ENCODE measurements around the gene RNF180. TPM values are rescaled to one million over a fixed set of nuclear protein-coding genes. Genes with fewer than 3 reads are reported as not detected.

RNF180 gene
- total and polyA plus RNA-seq, 2 of the 13 experiments (the other 11 are each of a cell fraction or from before 2014, with no cell fraction given), result 0.20 TPM; not detected in 1

DNA sequence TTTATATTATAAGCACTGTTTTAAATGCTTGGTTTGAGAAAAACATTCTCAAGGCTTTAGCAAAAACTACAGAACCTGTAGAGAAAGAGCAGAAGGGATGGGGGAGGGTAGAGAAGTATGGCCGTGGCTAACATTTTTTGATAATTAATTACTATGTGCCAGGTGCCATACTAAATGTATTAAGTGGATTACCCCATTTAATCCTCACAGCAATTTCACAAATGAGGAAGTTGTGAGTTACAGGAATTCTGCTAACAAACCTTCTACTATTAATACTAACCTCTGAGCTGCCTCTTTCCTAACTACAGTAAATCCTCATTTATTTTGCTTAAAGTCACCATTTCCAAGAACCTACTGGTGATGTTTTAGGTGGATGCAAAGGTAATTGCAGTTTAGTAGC is 157.9 kb downstream of the RNF180 start (continued):
- TF ChIP-seq, protein P1, sequence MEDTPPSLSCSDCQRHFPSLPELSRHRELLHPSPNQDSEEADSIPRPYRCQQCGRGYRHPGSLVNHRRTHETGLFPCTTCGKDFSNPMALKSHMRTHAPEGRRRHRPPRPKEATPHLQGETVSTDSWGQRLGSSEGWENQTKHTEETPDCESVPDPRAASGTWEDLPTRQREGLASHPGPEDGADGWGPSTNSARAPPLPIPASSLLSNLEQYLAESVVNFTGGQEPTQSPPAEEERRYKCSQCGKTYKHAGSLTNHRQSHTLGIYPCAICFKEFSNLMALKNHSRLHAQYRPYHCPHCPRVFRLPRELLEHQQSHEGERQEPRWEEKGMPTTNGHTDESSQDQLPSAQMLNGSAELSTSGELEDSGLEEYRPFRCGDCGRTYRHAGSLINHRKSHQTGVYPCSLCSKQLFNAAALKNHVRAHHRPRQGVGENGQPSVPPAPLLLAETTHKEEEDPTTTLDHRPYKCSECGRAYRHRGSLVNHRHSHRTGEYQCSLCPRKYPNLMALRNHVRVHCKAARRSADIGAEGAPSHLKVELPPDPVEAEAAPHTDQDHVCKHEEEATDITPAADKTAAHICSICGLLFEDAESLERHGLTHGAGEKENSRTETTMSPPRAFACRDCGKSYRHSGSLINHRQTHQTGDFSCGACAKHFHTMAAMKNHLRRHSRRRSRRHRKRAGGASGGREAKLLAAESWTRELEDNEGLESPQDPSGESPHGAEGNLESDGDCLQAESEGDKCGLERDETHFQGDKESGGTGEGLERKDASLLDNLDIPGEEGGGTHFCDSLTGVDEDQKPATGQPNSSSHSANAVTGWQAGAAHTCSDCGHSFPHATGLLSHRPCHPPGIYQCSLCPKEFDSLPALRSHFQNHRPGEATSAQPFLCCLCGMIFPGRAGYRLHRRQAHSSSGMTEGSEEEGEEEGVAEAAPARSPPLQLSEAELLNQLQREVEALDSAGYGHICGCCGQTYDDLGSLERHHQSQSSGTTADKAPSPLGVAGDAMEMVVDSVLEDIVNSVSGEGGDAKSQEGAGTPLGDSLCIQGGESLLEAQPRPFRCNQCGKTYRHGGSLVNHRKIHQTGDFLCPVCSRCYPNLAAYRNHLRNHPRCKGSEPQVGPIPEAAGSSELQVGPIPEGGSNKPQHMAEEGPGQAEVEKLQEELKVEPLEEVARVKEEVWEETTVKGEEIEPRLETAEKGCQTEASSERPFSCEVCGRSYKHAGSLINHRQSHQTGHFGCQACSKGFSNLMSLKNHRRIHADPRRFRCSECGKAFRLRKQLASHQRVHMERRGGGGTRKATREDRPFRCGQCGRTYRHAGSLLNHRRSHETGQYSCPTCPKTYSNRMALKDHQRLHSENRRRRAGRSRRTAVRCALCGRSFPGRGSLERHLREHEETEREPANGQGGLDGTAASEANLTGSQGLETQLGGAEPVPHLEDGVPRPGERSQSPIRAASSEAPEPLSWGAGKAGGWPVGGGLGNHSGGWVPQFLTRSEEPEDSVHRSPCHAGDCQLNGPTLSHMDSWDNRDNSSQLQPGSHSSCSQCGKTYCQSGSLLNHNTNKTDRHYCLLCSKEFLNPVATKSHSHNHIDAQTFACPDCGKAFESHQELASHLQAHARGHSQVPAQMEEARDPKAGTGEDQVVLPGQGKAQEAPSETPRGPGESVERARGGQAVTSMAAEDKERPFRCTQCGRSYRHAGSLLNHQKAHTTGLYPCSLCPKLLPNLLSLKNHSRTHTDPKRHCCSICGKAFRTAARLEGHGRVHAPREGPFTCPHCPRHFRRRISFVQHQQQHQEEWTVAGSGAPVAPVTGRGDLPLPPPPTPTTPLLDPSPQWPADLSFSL (CRISPR knock-in tag; IDR thresholded peaks at IDR 0.05), result no peak
- TF ChIP-seq, protein P2, sequence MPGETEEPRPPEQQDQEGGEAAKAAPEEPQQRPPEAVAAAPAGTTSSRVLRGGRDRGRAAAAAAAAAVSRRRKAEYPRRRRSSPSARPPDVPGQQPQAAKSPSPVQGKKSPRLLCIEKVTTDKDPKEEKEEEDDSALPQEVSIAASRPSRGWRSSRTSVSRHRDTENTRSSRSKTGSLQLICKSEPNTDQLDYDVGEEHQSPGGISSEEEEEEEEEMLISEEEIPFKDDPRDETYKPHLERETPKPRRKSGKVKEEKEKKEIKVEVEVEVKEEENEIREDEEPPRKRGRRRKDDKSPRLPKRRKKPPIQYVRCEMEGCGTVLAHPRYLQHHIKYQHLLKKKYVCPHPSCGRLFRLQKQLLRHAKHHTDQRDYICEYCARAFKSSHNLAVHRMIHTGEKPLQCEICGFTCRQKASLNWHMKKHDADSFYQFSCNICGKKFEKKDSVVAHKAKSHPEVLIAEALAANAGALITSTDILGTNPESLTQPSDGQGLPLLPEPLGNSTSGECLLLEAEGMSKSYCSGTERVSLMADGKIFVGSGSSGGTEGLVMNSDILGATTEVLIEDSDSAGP (CRISPR knock-in tag; IDR thresholded peaks at IDR 0.05; ENCODE audit: borderline replicate concordance), result no peak
- no peak for TF ChIP-seq ZNF343 (CRISPR knock-in tag; IDR thresholded peaks at IDR 0.05)
- no peak for TF ChIP-seq ZNF780A (CRISPR knock-in tag; IDR thresholded peaks at IDR 0.05)

DNA sequence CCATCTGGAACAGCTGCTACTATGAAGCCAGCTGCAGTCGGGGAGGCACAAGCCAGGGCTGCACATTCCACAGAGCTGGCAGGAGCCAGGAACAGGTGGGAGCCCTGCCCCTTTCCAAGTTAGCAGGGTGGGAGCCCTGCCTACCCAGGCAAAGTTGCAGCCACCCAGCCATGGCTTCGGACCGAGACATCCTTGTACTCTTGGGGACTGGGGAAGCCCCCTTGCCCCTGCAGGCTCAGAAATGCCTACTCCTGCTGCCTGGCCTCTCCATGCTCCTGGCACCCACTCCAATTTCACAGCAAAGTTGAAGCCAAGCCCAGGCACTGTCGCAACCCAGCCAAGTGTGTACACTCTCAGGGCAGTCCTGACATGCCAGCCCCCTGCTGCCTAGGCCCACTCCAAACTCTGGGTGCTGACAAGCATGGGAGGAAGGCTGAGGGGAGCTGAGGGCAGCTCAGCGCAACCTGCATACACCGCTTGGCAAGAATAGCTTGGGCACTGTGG is 165.1 kb downstream of the RNF180 start:
- no TSS peak for BruUV-seq (replicated peaks)
- Histone ChIP-seq H3K9ac (ENCODE audit: insufficient read depth, low read depth, low read length) (no peak overlapping the region), H3K4me2 (ENCODE audit: low read depth, low read length) (no peak overlapping the region), H2AFZ (ENCODE audit: low read length) (no peak overlapping the region), H3K27me3 (ENCODE audit: control insufficient read depth in 1 of 2, insufficient read depth in 2 of 2, low read length in 2 of 2) (no peaks in the 10 kb centered on the region), H3K4me3 (replicated peaks in 1 of 3; ENCODE audit: insufficient read depth in 1 of 3, low read depth in 2 of 3, low read length in 3 of 3) (no peak overlapping the region), H3K27ac (ENCODE audit: extremely low read length, insufficient read depth, low read length) (no peak overlapping the region), H4K20me1 (ENCODE audit: insufficient read depth, low read length) (no peaks in the 10 kb centered on the region), H3K9me3 (ENCODE audit: low read length) (no peaks in the 10 kb centered on the region), H3K79me2 (ENCODE audit: insufficient read depth, low read length) (no peaks in the 10 kb centered on the region), H3K4me1 (ENCODE audit: insufficient read depth, low read length) (no peaks in the 10 kb centered on the region), H3K36me3 (replicated peaks in 1 of 2; ENCODE audit: control insufficient read depth in 1 of 2, insufficient read depth in 2 of 2, low read length in 2 of 2) (no peaks in the 10 kb centered on the region)
- DNase-seq (ENCODE audit: low spot score) (no peak), FAIRE-seq (no peak), ATAC-seq (no peak)
- ChIA-PET CTCF (ENCODE audit: low intra/inter-chr PET ratio, low total read pairs) (no interaction called here), POLR2A (no interaction called here)
- intact Hi-C loops (cut with micrococcal nuclease; ENCODE audit: unreplicated experiment), result no loop called here
- 0% methylated on average over 1 of the region's 6 CpGs for WGBS (ENCODE audit: low lambda C conversion rate)
- in situ Hi-C loops (cut with HindIII; ENCODE audit: extremely low pct_ligation_motif_present, low pct_unique_long_range_greater_than_20kb), result no loop called here
- TF ChIP-seq ISX (CRISPR knock-in tag; conservative IDR thresholded peaks at IDR 0.05) (no peak), ZNF282 (IDR thresholded peaks at IDR 0.05; ENCODE audit: partially characterized antibody) (no peak), ZNF260 (CRISPR knock-in tag; IDR thresholded peaks at IDR 0.05; ENCODE audit: borderline replicate concordance, low read depth) (no peak), ZNF782 (CRISPR knock-in tag; IDR thresholded peaks at IDR 0.05; ENCODE audit: borderline replicate concordance) (no peak), KMT2B (CRISPR knock-in tag; IDR thresholded peaks at IDR 0.05) (no peak), ATRX (CRISPR knock-in tag; IDR thresholded peaks at IDR 0.05; ENCODE audit: borderline replicate concordance) (no peak)
- TF ChIP-seq, protein P3, sequence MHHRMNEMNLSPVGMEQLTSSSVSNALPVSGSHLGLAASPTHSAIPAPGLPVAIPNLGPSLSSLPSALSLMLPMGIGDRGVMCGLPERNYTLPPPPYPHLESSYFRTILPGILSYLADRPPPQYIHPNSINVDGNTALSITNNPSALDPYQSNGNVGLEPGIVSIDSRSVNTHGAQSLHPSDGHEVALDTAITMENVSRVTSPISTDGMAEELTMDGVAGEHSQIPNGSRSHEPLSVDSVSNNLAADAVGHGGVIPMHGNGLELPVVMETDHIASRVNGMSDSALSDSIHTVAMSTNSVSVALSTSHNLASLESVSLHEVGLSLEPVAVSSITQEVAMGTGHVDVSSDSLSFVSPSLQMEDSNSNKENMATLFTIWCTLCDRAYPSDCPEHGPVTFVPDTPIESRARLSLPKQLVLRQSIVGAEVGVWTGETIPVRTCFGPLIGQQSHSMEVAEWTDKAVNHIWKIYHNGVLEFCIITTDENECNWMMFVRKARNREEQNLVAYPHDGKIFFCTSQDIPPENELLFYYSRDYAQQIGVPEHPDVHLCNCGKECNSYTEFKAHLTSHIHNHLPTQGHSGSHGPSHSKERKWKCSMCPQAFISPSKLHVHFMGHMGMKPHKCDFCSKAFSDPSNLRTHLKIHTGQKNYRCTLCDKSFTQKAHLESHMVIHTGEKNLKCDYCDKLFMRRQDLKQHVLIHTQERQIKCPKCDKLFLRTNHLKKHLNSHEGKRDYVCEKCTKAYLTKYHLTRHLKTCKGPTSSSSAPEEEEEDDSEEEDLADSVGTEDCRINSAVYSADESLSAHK (CRISPR knock-in tag; IDR thresholded peaks at IDR 0.05; ENCODE audit: borderline replicate concordance), result no peak

Data from HepG2 (cell line).